ENCODE data around the gene CDK10.

GRCh38 chr16:89712274-89712781 is 25.8 kb downstream of the CDK10 start:
- TF ChIP-seq POLR2A (IDR thresholded peaks at IDR 0.05; ENCODE audit: low read depth) (no peak), POLR2AphosphoS5 (IDR thresholded peaks at IDR 0.05) (no peak)
- TF ChIP-seq, protein P1, sequence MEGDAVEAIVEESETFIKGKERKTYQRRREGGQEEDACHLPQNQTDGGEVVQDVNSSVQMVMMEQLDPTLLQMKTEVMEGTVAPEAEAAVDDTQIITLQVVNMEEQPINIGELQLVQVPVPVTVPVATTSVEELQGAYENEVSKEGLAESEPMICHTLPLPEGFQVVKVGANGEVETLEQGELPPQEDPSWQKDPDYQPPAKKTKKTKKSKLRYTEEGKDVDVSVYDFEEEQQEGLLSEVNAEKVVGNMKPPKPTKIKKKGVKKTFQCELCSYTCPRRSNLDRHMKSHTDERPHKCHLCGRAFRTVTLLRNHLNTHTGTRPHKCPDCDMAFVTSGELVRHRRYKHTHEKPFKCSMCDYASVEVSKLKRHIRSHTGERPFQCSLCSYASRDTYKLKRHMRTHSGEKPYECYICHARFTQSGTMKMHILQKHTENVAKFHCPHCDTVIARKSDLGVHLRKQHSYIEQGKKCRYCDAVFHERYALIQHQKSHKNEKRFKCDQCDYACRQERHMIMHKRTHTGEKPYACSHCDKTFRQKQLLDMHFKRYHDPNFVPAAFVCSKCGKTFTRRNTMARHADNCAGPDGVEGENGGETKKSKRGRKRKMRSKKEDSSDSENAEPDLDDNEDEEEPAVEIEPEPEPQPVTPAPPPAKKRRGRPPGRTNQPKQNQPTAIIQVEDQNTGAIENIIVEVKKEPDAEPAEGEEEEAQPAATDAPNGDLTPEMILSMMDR (IDR thresholded peaks at IDR 0.05) = no peak

Measured in esophagus muscularis mucosa (tissue), 3 donors.